PC-9 (cell line): ENCODE results near the gene SGCE.

Experiments
- EZH2 ChIP-seq: fragments of 200-600 bp; sonication (generic); IDR thresholded peaks from 2 replicates; pipeline ENCODE4 v1.8.0; 2017; ENCODE audit warnings: antibody characterized with exemption, low read depth
- TF ChIP-seq, protein P1 (sequence below): fragments of 200-600 bp; sonication (generic); conservative IDR thresholded peaks from 2 replicates; pipeline ENCODE4 v1.6.1; 2017; ENCODE audit warnings: mixed run types, antibody characterized with exemption, mild to moderate bottlenecking, moderate library complexity

DNA sequence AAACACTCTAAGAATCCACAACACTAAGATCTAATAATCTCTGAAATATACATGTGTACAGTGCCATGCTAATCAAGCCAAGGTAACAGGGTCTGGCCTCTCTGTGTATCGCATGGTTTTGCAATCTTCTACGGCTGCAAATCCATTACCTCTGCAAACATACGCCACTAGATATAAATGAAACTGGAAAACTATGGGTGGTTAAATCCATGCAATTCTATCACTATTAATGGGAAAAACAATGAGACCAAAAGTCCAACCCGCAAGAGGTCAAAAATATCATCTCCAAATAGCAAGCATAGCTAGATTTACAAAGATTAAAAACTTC, 23.0 kb downstream of the SGCE start:
- TF ChIP-seq, protein P1, sequence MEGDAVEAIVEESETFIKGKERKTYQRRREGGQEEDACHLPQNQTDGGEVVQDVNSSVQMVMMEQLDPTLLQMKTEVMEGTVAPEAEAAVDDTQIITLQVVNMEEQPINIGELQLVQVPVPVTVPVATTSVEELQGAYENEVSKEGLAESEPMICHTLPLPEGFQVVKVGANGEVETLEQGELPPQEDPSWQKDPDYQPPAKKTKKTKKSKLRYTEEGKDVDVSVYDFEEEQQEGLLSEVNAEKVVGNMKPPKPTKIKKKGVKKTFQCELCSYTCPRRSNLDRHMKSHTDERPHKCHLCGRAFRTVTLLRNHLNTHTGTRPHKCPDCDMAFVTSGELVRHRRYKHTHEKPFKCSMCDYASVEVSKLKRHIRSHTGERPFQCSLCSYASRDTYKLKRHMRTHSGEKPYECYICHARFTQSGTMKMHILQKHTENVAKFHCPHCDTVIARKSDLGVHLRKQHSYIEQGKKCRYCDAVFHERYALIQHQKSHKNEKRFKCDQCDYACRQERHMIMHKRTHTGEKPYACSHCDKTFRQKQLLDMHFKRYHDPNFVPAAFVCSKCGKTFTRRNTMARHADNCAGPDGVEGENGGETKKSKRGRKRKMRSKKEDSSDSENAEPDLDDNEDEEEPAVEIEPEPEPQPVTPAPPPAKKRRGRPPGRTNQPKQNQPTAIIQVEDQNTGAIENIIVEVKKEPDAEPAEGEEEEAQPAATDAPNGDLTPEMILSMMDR, result no peak
- no peak for TF ChIP-seq EZH2
